ENCODE measurements around the gene C11orf91.

DNA sequence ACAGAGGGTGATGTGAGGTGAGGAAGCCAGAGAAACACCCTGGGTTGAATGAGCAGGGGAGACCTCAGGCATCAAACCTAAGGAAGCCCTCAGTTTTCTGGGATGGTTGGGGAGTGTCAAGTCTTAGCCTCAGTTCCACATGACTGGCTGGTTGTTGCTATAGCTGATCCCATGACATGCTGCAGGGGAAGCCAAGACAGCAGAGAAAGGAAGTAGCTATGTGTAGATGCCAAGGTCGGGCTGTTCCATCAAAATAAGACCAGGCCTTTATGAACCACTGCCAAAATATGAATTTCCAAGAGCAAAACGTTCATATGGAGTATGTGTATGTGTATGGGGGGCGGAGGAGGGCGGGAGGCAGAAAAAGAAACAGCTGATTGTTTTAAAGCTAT, 24.0 kb upstream of the C11orf91 start:
- TF ChIP-seq, protein P1, sequence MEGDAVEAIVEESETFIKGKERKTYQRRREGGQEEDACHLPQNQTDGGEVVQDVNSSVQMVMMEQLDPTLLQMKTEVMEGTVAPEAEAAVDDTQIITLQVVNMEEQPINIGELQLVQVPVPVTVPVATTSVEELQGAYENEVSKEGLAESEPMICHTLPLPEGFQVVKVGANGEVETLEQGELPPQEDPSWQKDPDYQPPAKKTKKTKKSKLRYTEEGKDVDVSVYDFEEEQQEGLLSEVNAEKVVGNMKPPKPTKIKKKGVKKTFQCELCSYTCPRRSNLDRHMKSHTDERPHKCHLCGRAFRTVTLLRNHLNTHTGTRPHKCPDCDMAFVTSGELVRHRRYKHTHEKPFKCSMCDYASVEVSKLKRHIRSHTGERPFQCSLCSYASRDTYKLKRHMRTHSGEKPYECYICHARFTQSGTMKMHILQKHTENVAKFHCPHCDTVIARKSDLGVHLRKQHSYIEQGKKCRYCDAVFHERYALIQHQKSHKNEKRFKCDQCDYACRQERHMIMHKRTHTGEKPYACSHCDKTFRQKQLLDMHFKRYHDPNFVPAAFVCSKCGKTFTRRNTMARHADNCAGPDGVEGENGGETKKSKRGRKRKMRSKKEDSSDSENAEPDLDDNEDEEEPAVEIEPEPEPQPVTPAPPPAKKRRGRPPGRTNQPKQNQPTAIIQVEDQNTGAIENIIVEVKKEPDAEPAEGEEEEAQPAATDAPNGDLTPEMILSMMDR (IDR thresholded peaks at IDR 0.05): no peak
- TF ChIP-seq EZH2 (IDR thresholded peaks at IDR 0.05) (no peak), EZH2phosphoT487 (IDR thresholded peaks at IDR 0.05) (no peak)

Measured in neural progenitor cell (in vitro differentiated cells).